ENCODE data around the gene STYXL1.

Gene STYXL1

DNA sequence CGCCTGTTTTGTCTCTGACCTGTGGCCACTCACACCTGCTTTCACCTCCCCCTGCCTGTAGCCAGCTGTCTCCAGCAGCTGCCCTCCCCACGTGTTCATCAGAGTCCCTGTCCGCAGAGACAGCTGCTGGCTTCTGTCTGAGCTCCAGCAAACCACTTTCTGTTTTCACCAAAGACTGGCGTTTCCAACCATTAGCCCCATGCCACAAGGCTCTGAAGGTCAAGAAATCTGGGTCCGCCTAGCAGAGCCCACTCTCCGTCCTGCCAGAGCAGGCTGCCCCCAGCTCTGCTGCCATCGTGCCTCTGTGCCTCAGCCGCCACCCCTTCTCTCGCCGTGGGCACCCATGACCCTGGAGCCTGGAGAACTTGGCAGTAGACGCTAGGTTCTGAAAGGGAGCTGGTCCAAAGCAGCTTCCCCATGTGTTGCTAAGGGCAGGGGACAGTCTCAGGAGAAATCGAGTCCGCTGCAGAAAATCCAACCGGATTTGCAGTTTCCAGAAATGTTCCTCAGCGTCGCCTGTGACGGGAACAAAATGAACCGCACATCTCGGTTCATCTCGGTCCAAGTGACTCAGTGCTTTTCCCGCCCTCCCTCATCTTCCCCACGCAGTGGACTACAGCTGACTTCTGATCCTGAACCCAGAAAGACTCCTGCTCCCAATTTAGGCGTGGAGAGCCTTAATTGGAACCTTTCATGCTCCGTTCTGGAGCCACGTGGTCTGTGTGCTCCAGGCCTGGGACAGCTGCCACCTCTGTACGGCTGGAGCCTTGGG is 81.4 kb downstream of the STYXL1 start:
- peak in 3 of 10 donors; percentile 67 to 85 (median 82) for DNase-seq
- intact Hi-C loops (cut with DNase I): no loop called here

DNA sequence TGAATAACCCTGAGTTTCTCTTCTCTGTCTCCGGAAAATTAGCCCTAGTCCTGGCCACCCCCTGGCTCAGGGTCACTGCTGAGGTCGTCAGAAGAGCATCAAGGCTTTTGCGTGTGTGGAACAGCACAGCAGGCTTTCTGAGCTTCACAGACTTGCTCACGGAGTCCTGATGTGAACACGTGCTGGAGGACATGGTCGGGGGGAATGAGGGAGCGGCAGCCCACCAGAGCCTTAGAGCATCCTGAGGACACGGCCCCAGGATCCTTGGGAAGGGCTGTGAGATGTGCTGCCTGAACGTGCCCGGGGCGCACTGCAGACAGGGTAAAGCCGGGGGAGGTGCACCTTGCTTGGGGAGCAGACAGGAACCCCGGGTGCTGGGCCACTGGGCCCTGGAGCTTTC is 82.2 kb downstream of the STYXL1 start:
- intact Hi-C loops (cut with DNase I): no loop called here
- peak in 1 of 10 donors; percentile 79 for DNase-seq

DNA sequence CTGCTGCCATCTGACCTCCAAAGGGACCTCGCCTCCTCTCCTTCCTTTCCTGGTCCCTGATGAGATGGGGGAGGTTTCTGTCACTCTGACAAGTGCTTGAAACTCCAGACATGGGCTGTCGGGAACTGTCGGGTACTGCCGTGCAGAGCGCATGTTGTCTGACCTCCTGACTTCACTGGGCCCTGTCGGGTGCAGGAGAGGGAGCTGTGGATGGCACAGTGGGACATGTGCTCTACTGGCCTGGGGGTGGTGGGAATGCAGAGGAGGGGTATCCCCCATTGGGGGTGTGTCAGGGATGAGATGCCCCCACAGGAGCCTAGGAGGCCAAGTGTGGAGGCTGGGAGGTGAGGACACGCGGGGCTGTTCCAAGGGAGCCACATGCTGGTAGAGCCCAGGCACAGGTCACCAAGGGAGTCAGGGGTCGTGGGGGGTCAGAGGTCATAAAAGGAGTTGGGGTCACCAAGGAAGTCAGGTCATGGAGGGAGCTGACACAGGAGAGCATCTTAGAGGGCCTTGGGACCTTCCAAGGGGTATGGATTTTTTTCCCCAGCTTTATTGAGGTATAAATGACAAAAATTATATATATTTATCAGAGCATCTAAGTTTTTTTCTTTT is 84.3 kb downstream of the STYXL1 start:
- DNase-seq: no peak

DNA sequence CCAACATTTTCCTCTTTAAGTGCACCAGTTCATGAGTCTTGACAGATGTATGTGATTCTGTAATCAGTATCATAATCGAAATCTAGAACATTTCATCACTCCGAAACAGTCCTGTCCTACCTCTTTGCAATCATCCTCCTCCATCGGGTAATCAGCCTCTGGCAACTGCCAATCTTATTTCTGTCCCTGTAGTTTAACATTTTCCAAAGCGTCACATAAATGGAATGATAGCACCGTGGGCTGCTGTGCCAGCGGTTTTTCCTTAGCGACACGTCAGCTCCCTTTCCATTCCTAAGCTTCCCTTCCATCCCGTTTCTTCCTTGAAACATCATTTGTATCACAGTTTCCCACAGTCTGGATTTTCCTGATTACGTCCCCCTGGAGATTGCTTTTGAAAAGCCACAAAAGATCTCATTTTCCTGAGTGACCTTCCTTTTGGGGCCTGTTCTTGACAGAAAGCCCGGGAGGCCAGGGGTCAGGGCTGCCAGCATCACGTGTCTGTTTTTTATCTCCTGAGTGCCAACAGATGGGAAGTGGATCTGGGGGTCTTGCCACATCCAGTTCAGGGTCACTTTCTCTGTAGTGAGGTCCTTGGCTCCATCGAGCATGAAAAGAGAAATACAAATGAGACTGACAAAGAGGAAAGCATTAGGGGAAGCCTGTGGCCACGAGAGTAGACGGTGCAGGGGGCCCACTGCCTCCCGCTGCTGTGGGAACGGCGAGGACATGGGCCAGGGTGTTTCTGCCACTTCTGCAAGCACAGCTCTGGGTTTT is 85.0 kb downstream of the STYXL1 start:
- DNase-seq: peak in 1 of 10 donors; percentile 70
- intact Hi-C loops (cut with DNase I): no loop called here

More for the DNA sequence above, 84.3 kb downstream of the STYXL1 start:
- intact Hi-C loops (cut with DNase I): no loop called here

DNA sequence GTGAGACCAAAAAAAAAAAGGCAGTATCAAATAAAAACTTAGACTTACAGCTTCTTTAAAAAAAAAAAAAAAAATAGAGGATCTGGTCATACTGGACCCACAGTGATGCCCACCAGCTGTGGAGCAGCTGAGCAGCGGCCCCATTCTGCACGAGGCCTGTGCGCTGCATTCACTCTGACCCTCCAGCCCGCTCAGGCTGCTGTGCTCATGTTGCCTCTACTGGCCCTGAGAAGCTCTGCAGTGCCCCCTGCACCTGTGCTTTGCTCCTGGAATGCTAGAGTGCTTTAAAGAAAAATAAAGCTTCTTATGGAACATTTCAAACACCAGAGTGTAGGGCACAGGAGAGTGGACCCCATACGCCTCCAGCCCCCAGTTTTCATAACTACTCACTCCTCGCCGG is 86.6 kb downstream of the STYXL1 start:
- no peak for DNase-seq
- intact Hi-C loops (cut with DNase I): no loop called here

DNA sequence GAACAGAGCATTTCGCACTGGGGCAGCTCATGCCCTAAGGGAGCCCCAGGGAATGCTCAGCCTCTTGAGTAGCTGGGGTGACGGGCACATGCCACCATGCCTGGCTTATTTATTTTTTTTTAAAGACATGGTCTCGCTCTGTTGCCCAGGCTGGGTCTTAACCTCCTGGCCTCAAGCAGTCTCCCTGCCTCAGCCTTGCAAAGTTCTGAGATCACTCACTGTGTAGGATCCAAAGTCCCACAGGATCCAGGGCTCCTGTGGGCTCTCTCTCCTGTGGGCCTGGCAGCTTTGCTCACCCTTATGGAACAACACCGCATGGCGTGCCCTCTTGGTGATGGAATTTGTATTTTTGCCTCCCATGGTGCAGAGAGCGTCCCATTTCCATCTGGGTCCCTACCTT is 87.4 kb downstream of the STYXL1 start:
- intact Hi-C loops (cut with DNase I): no loop called here
- no peak for DNase-seq

DNA sequence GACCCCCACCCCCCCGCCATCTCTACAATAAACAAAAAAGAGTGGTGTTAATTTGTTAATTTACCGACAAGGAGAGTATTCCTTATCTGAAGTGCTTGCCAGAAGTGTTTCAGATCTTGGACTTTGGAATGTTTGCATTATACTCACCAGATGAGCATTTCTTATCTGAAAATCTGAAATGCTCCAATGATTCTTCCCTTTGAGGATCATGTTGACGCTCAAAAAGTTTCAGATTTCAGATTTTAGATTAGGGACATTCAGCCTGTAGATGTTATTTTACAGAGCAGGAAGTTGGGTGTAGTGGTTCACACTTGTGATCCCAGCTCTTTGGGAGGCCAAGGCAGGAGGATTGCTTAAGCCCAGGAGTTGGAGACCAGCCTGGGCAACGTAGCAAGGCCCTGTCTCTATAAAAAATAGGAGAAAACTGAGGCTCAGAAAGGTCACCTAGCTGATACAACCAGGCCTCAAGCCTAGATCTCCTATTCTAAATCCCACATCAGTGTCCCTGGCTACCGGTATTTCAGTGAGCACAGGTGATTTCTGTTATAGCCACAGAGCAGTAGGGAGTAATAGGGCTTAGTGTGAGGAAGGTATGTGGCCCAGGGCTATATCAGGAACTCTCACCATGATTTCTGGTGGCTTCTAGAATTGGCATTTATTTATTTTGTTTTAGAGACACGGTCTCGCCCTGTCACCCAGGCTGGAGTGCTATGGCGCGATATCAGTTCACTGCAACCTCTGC is 88.8 kb downstream of the STYXL1 start:
- no peak for DNase-seq
- intact Hi-C loops (cut with DNase I): no loop called here

DNA sequence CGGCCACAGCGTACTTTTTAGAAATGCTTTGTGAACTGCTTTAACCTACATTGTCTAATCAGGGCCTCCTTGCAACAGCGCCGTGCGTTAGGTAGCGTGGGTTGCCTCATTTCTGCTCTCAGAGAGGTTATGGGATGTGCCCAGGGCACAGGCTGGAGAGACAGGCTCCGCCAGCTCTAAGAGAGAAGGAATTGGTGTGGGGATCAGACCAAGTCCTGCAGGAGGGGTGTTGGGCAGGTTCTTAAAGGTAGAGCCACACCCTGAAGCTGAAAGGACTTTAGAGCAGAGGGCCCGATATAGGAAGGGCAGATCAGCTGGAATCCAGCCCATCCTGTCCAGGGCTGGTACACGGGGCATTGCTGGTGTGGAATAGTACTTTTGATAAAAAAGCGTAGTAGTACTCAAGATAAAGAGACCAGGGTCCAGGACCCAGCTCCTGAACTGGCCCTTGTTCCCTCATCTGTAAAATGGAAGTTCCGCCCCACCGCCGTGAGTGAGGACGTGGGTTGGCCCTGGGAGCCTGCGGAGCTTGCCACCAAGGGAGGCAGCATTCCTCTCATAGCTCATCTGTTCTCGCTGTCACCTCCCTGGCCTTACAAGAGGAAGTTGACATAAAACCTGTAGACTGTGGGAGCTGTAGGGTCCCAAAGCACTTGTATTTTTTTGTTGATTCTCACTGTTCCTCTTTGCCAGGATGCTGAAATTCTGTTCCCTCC is 90.6 kb downstream of the STYXL1 start:
- peak in 1 of 10 donors; percentile 71 for DNase-seq
- intact Hi-C loops (cut with DNase I): no loop called here

DNA sequence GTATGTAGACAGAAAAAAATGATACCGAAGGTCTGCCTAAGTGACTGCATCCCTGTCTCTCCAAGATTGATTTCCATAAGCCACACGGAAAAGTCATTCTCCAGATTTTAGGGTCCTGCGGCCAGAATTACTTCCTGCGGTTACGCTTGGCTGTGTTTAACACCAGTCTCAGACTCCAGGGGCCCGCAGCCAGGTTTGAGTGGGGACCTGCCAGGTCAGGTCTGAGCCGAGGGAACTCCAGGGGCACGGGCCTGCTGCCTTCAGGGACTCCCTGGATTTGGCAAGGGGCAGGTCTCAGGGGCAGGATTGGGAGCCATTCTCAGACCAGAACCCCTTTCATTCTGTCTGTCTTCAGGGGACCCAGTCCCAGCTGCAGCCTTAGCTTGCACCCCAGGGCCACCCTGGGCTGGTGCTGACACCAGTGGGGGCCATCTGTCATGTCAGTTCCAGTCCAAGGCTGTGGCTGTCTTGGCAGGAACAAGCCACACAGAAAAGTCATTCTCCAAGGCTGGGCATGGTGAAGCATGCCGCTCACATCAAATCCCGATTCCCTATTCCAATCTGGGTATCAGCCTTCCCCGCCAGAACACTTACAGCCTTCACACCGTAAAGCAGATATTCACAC is 92.4 kb downstream of the STYXL1 start:
- intact Hi-C loops (cut with DNase I): no loop called here
- peak in 1 of 10 donors; percentile 74 for DNase-seq

DNA sequence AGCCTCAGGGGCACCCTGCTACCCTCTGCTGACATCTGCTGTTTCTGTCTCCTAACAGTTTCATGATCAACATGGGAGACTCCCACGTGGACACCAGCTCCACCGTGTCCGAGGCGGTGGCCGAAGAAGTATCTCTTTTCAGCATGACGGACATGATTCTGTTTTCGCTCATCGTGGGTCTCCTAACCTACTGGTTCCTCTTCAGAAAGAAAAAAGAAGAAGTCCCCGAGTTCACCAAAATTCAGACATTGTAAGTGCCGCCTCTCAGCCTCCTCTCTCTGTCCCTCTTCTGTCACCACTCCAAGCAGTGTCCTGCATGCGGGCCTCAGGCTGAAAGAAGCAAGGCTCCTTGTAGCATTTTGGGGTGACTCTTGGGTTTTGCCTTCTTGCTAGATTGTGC is 93.9 kb downstream of the STYXL1 start:
- no peak for DNase-seq
- intact Hi-C loops (cut with DNase I): no loop called here

DNA sequence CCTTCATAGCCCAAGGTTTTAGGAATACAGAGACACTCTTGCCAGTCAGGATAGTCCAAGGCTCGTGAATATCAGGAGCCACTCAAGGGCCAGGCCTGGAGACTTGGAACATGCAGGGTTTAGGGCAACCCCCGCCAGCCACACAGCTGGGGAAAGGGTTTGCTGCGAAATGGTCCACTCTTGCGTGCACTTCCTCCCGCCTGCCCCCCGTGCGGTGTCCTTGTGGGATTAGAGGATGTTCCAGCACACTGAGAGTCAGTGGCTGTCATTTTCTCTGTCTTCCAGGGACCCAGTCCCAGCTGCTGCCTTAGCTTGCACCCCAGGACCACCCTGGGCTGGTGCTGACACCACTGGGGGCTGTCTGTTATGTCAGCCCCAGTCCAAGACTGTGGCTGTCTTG is 94.4 kb downstream of the STYXL1 start:
- intact Hi-C loops (cut with DNase I): no loop called here
- no peak for DNase-seq

DNA sequence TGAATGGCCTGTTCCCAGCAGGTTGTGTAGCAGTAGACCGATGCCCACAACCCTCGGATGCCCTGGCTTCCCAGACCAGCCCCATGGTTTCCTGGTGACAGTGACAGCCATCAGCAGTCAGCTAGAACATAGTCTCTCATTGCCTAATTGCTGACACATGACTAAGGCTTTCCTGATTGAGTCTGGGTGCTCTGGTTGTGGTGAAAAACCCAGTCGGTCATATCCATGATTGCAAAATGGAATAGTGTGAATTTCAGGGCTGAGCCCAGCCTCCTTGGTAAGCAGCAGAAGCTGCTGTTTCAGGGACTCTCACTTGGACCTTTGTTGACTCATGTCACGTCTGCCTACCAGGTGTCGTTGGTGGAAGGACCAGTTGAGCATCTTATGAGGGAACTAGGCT is 96.3 kb downstream of the STYXL1 start:
- DNase-seq: no peak
- intact Hi-C loops (cut with DNase I): no loop called here

DNA sequence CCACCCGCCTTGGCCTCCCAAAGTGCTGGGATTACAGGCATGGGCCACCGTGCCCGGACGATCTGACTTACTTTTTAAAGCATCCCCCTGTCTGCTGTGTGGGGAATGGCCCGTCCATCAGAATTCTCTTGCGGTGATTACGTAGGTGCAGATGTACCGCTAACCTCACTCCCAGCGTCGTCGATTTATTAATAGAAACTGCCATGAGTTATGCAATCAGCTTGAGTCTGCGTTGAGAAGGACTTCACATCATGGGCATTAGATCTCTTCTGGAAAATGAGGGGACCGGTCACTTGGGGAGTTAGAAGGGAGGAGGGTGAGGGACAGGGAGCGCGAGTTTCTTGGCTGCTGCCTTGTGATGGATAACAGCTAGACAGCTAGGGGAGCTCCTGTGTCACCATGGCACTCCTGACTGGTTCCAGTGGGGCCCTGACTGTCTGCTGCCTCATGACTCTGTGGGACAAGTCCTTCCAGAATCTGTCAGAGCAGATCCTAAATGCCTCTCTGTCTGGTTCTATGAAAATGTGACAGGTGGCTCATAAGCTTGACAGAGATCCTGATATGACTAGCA is 97.6 kb downstream of the STYXL1 start:
- intact Hi-C loops (cut with DNase I): no loop called here
- no peak for DNase-seq

DNA sequence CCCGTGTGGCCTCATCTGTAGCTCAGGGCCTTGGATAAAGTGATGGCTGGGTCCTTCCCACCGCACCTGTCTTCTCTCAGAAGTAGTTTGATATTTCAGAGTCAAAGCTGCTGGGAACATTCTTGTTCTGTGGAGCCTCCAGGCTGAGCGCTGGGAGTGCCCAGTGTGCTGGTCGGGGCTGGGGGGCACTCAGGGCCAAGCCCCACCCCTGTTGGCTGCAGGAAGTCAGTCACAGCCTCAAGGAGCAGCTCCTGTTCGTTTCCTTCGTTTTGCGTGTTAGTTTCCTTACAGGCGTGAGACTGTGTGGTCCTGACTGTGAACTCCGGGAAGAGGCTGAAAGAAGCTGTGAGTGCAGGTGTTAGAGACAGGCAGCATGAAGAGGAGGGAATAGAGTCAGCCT is 99.6 kb downstream of the STYXL1 start:
- no peak for DNase-seq
- intact Hi-C loops (cut with DNase I): no loop called here

Data from posterior cingulate gyrus (tissue), 11 donors.